HG02884 (cell line): Measurements from ENCODE around the gene NPR3.
"Not testable (repeated sequence)": the region's sequence is repeated elsewhere in the genome, so short reads cannot be mapped to it uniquely, and the experiment has no call there.

Experiments
- ATAC-seq: cut with Tn5 transposase; IDR thresholded peaks from one replicate; pipeline ENCODE4 v1.9.1; 2021; ENCODE audit warnings: mild to moderate bottlenecking, moderate library complexity; ENCODE audit not compliant: unreplicated experiment

NPR3 gene

DNA sequence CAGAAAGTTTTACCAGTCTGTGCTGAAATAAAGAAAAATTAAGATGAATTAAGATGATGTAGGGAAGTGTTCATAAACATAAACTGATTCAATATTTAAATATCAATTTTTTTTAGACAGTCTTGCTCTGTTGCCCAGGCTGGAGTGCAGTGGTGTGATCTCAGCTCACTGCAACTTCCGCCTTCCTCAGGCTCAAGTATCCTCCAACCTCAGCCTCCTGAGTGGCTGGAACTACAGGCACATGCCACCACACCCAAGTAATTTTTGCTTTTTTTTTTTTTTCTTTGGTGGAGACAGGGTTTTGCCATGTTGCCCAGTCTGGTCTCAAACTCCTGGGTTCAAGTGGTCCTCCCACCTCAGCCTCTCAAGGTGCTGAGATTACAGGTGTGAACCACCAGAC is 94.3 kb downstream of the NPR3 start:
- not testable (repeated sequence) for ATAC-seq

DNA sequence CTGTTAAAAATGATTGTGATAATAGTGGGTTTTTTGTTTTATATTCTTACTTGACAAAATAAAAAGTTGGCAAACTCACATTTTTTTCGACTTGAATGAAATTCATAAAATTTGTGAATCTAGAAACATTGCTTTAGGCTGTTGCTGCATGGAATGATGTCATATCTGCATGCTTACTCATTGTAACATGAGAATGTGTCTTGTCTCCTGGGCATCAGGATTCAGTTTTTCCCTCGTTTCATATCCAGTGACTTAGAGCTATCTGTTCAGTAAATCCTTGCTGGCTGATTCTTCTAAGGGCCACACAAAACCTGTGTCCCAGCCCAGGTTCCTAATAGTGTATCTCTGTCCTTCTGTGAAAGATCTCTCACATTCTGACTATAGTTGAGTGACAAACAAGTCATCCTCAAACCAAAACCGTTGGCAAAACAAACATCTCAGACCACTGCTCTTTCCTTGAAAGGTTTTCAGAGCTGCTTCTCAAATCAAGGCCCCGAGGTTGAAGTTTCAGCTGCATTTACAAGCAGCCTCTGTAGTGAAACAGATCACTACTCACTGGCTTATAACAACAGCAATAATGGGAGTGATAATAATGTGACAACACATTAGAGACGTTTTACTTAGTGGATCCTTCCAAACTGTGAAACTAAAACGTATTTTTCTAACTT is 95.0 kb downstream of the NPR3 start:
- no peak for ATAC-seq

DNA sequence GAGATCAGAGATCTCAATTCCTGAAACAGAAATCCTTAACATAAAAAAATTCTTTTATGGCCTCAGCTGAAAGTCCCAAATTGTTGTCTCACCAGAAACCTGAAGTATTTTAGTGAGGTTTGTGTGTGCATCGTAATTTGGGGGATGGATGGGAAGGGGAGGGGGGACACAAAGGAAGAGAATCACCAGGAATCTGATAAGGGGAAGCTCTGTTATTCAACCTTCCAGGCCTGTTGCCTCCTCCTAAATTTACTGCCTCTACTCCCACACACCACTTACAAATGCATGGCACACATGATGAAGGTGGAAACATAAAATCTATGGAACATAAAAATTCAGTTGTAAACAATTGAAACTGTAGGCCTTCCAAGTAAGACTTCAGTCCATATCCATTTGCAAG is 97.7 kb downstream of the NPR3 start:
- ATAC-seq = no peak

DNA sequence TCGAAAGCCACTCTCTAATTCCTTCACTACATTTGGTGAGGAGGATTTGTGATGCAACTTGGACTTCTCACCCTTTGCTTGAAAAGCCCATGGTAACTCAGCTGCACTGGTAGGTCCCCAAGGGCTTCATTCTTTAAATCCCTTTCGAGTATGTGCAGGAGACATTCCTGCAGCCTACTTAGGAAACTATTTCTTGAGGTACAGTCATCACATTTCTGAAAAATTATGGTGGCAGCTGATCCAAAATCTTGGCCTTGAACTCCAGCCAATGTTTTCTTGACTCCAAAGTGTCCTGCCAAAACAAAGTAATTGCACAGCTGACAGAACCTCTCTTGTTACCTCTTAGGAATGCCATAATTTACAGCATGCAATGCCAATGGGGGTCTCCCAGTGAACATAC is 99.7 kb downstream of the NPR3 start:
- ATAC-seq = no peak

DNA sequence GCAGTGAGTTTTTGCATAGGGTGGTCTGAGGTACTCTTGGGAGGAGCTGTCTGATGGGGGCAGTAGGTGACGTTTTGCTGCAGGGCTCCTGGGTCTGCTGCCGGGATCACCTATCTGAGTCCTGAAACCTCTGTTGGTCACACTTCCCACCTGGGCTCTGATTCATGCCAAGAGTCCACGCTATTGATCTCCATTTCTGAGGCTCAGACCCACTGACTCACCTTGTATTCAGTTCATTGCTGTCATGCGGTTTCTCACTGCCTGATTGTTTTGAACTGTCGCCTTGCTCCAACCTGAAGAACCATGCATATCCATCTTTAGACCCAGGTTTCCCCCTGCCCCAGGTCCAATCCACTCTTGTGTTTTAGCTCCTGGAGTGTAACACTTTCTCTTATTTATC is 101.3 kb downstream of the NPR3 start:
- ATAC-seq = no peak

DNA sequence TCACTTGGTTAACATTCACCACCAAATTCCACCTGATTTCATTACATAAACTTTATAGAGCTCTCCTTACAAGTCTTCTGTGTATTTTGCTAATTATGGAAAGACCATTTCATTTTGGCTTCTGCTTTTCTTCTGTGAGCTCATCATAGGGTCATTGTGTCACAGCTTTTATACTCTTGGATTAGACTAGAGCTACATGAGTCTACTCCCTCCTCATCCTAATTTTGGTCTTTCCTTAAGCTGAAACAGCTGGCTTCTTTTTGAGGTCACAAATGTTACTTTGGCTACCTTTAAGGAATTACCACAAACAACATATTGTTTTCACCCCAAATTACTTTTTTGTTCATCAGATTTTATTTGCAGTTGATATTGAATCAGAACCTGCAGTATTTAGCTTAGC is 103.0 kb downstream of the NPR3 start:
- no peak for ATAC-seq

DNA sequence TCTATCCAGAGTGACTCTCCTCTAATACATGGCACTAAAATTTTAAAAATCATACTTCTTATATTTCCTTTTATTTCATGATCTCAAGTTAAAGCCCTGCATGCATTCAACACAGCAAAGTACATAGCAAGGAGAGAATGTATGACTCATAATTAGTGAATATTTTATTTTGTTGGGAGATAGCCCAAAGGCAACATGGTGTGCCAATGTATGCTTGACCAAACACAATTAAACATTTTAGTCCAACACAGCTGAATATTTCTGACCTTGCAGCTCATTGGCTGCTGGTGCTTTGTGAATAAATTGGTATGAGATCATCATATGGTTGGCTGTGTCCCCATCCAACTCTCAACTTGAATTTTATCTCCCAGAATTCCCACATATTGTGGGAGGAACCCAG is 103.5 kb downstream of the NPR3 start:
- ATAC-seq = no peak

DNA sequence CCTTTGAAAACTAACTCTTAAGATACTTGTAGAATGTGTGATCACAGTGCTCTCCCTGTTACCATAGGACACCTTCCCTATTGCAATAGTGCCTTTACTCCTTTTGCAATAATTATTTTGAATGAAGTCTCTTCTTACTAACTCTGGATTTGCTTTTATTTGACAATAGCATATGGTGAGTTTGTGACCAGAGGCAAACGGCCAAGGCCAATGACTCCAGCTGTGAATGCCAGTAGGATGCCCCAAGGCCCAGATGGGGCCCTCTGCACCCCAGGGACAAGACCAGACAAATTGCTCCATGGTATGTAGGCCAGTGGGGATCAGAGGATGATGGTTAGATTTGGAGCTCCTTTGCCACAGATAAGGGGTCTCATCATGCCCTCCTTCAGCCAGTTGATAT is 116.9 kb downstream of the NPR3 start:
- ATAC-seq = no peak

DNA sequence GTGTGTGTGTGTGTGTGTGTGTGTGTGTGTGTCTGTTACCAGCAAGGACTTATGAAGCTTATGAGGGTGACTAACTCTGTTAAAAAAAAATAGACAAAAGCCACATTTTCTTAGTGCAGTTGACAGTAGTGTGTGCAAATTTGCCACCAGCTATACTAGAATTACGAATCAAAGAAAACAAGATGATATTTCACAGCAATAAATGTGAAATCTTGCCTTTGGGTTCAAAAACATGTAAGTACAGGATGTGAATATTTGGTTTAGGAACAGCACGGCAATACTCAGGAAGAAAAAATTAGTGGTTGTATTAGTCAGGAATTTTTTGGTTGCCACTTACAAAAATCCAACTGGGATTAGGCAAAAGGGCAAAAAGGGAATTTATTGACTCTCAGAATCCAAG is 117.4 kb downstream of the NPR3 start:
- ATAC-seq = no peak

DNA sequence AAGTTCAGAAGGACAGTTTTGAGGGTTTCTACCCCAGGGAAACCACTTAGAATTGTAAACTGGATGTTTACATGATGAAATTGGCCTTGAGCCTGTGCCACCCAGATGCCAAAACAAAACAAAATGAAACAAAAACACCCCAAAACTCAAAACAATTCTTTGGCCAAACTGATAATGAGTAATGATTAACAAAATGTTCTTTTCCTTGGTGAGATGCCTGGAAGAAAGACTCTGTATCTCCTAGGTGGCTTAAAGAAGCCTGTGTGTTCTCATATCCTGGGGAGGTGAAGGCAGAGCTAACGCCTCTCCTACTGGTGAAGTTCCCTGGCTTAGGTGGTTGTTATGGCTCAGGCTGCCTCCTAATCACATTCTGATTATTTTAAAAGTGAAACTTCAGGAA is 120.5 kb downstream of the NPR3 start:
- ATAC-seq = no peak

DNA sequence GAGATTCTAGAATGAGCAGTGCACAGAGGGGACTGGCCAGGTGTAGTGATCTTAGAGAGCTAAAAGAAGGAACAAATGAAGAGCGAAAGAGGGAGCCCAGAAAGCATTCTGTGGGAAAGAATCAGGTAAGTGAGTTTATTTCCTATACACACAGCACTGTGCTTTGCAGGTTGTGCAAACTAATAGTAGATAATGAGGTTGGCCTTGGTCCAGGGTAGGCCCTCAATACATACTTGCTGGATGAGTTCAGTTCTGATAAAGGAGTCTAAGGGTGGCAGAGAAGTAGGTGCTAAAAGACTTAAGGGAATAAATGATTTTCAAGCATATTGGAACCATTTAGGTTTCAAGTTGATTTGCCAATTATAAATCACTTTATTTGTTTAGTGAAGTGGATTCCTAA is 122.0 kb downstream of the NPR3 start:
- ATAC-seq = no peak

DNA sequence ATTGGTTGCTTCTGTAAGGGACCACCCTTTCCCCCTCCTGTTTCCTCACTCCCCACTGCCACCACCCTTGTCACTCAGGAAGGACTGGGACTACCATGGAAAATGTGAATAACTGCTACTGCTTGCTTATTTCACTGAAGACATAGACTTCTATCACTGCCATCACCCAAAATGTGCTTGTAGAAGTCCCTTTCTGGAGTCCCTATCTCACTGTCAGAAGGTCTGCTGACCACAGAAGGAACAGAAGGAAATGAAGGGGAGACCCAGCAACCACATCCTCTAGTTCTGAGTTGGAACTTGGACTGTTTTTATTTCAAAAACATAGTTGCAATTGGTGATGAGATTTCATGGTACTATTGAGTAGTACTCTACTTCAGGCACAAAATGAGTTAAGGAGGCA is 122.5 kb downstream of the NPR3 start:
- ATAC-seq = no peak

DNA sequence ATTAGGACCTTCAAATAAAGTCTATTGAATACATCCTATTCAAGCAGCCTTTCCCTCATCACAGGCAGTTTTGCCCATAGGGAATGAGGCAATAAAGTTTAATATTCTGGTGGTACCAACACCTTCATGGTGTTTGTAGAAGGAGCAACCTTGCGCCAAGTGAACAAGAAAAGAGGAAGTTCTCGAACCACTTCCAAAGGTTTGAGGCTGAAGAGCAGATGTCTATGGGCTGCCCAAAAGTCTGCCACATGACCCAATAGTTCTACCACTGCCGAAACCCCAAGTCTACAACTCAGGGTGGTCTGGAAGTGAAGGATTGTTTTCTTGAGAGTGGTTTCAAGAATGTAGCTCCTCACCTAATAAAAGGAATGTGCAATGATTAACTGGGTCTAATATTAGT is 123.1 kb downstream of the NPR3 start:
- no peak for ATAC-seq

DNA sequence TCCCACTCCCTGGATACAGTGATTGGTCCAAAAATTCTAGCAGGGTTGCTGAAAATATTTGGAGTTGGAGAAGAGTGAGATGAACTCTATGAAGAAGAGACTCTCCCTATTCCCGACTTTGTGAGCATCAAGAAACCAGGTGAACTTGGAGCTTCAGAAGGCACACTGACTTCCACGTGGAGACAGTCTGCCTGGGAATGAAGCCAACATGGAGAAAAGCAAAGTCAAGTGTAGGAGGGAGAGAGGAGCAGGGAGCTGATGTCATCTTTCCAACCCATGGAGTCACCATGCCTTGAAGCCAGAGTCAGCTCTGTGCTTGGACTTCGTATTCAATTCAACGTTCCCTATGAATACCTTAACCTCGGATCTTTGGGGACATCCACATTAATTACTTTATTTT is 125.1 kb downstream of the NPR3 start:
- no peak for ATAC-seq

DNA sequence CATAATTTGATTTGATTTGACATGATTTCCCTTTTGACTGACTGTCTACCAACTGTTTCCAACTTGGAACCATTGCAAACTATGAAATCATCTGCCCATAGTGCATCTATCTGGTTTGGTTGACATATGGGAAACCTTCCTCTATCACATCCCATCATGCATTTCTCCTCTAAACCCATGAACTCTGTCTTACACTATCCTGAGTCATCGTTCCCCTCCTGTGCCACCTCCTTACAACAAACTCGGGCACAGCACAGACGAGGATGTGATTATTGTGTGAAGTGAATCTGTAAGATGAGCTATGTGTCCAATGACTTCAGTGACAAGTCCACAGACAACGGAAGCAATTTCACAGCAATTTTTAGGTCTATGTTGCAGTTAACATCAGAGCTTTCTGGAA is 126.1 kb downstream of the NPR3 start:
- ATAC-seq = no peak

DNA sequence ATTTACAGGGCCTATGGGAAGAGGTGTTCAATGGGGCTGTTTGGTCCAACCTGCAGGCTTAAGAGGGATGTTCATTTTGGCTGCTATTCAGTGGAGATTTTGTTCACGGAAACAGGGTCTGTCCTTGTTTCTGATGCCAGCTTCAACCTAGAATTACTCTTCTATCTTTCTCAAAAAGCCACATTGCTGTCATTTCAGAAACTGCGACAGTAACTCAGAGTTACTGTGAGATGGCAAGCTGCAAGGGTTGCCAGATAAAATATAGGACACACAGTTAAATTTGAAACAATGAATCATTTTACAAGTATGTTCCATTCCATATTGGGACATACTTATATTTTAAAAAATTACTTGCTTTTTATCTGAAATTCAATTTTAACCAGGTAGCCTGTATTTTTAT is 128.0 kb downstream of the NPR3 start:
- no peak for ATAC-seq

DNA sequence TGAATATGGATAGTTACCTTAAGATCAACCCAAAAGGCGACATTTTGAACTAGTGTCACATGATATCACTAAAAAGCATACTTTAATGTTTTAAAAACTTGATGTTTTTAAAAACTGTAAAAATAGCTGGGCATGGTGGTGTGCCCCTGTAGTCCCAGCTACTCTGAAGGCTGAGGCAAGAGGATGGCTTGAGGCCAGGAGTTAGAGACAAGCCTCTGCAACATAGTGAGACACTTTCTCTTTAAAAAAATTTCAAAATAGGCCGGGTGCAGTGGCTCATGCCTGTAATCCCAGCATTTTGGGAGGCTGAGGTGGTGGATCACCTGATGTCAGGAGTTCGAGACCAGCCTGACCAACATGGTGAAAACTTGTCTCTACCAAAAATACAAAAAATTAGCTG is 129.5 kb downstream of the NPR3 start:
- ATAC-seq = no peak
